PC-3 (cell line): ENCODE measurements around the gene FASTK. TPM values are rescaled to one million over a fixed set of nuclear protein-coding genes. Genes with fewer than 3 reads are reported as not detected.
"Not testable (repeated sequence)": the region's sequence is repeated elsewhere in the genome, so short reads cannot be mapped to it uniquely, and the experiment has no call there.

Source experiments
- ATAC-seq: fragments of 200-7000 bp; cut with Tn5 transposase; 2 replicates; pipeline ENCODE4 v1.9.1; 2020; ENCODE audit warnings: mild to moderate bottlenecking, moderate library complexity
- BruUV-seq: library from RNA; stranded (reverse); fragments of 400-500 nt; replicated peaks from 2 replicates; lab custom pipeline; 2021; lab: Mats Ljungman, UMichigan
- CTCF ChIA-PET: fragments of 300-600 bp; sonication (Branson Sonifier 250); formaldehyde crosslinking; loops from one replicate; lab custom pipeline; 2022; ENCODE audit warnings: antibody characterized with exemption; lab: Charles Lee
- POLR2A ChIA-PET: fragments of 300-600 bp; sonication (Branson Sonifier 250); formaldehyde crosslinking; loops from one replicate; lab custom pipeline; 2022; ENCODE audit warnings: antibody characterized with exemption; ENCODE audit not compliant: unreplicated experiment; lab: Charles Lee
- DNase-seq: peaks from one replicate; pipeline ENCODE4 v3.0.0-alpha.2; 2015
- H2AFZ ChIP-seq: fragments of 300-600 bp; sonication (generic); 2 replicates; pipeline ENCODE4 v1.6.0; 2016; ENCODE audit warnings: antibody characterized with exemption, low read length
- H3F3A ChIP-seq: fragments of 300-600 bp; sonication (generic); one replicate; pipeline ENCODE4 v1.6.0; 2017; ENCODE audit warnings: antibody characterized with exemption, low read length, control low read depth, mild to moderate bottlenecking; ENCODE audit not compliant: unreplicated experiment
- H3K27ac ChIP-seq: fragments of 300-600 bp; sonication (generic); 2 replicates; pipeline ENCODE4 v1.5.1; 2016; ENCODE audit warnings: mild to moderate bottlenecking, low read length
- H3K27me3 ChIP-seq: fragments of 300-600 bp; sonication (generic); 2 replicates; pipeline ENCODE4 v1.6.1; 2016; ENCODE audit warnings: low read length, mixed read lengths
- H3K36me3 ChIP-seq: fragments of 300-600 bp; sonication (generic); 2 replicates; pipeline ENCODE4 v1.6.1; 2016; ENCODE audit warnings: low read depth, mixed run types, low read length, mixed read lengths
- H3K4me1 ChIP-seq: fragments of 300-600 bp; sonication (generic); 2 replicates; pipeline ENCODE4 v1.5.1; 2016; ENCODE audit warnings: low read length; ENCODE audit not compliant: insufficient read depth
- H3K4me2 ChIP-seq: fragments of 300-600 bp; sonication (generic); 2 replicates; pipeline ENCODE4 v1.6.0; 2016; ENCODE audit warnings: low read length
- H3K4me3 ChIP-seq: fragments of 300-600 bp; sonication (generic); 2 replicates; pipeline ENCODE4 v1.5.1; 2016; ENCODE audit warnings: mild to moderate bottlenecking, low read length, mixed read lengths
- H3K79me2 ChIP-seq: fragments of 300-600 bp; sonication (generic); 2 replicates; pipeline ENCODE4 v1.6.1; 2017; ENCODE audit warnings: low read length, mixed read lengths
- H3K9ac ChIP-seq: fragments of 300-600 bp; sonication (generic); 2 replicates; pipeline ENCODE4 v1.6.0; 2016; ENCODE audit warnings: mild to moderate bottlenecking, low read length
- H3K9me2 ChIP-seq: fragments of 300-600 bp; sonication (generic); replicated peaks from 2 replicates; pipeline ENCODE4 v1.6.1; 2016; ENCODE audit warnings: mixed run types, low read length, mixed read lengths
- H3K9me3 ChIP-seq: fragments of 300-600 bp; sonication (generic); 2 replicates; pipeline ENCODE4 v1.6.1; 2016; ENCODE audit warnings: low read length, mixed read lengths
- H4K20me1 ChIP-seq: fragments of 300-600 bp; sonication (generic); 2 replicates; pipeline ENCODE4 v1.6.1; 2016; ENCODE audit warnings: low read length, mixed read lengths
- CTCF ChIP-seq: fragments of 300-600 bp; sonication (generic); conservative IDR thresholded peaks from 2 replicates; pipeline ENCODE4 v1.5.1; 2017; ENCODE audit warnings: antibody characterized with exemption, low read depth, mild to moderate bottlenecking, low read length
- EZH2 ChIP-seq: fragments of 300-600 bp; sonication (generic); IDR thresholded peaks from one replicate; pipeline ENCODE4 v1.6.1; 2017; ENCODE audit warnings: antibody characterized with exemption, mild to moderate bottlenecking, low read length; ENCODE audit not compliant: unreplicated experiment
- EZH2phosphoT487 ChIP-seq: fragments of 300-600 bp; sonication (generic); IDR thresholded peaks from 2 replicates; pipeline ENCODE4 v1.6.1; 2018; ENCODE audit warnings: mild to moderate bottlenecking, antibody characterized with exemption, low read length, borderline replicate concordance
- intact Hi-C: fragments of 100-400 bp; cut with micrococcal nuclease; formaldehyde crosslinking; loops from 2 replicates; pipeline ENCODE4 v1.9.0; 2023
- total RNA-seq: library from RNA; depleted of rRNA; stranded (reverse); fragments of >200 nt; gene quantifications from 2 replicates; pipeline ENCODE4 v1.2.3, GENCODE V29; 2014

Gene FASTK
- total RNA-seq, 1 experiment from 2014 or later: 163 TPM

- Histone ChIP-seq H3K9ac (peak overlapping the region; percentile 86), H3K27me3 (no peaks in the 10 kb centered on the region), H3F3A (no peaks in the 10 kb centered on the region), H2AFZ (peak overlapping the region; percentile 72), H3K27ac (peak overlapping the region; percentile 81), H3K9me2 (no peaks in the 10 kb centered on the region), H3K4me3 (peak overlapping the region; percentile 75), H3K79me2 (peaks cover 24% of the 10 kb centered on the region), H4K20me1 (no peaks in the 10 kb centered on the region), H3K4me1 (peaks cover 40% of the 10 kb centered on the region), H3K4me2 (peak overlapping the region; percentile 88), H3K9me3 (no peaks in the 10 kb centered on the region), H3K36me3 (no peaks in the 10 kb centered on the region)
- BruUV-seq: no TSS peak
- no peak for DNase-seq
- ChIA-PET CTCF (interaction anchor here (1.5 kb wide), 1 partner anchor 82 kb away, joined by 12 read pairs; no protein-coding TSS in a partner anchor), POLR2A (interaction anchor here (0.7 to 1.0 kb wide), 2 partner anchors 10 to 19 kb away, joined by 3 read pairs; no protein-coding TSS in a partner anchor)
- TF ChIP-seq CTCF (no peak), EZH2phosphoT487 (no peak), EZH2 (no peak)
- intact Hi-C loops: loop anchor here (1.0 kb wide), 3 partner anchors 29 to 82 kb away; partner anchors contain the start of gene FASTK
- no peak for ATAC-seq
Observed at GRCh38 chr7:151028948-151029501, 51.6 kb downstream of the FASTK start.

- H3K9me3 ChIP-seq: no peaks in the 10 kb centered on the region
- peak within 1 kb of the TSS; percentile 72 for H2AFZ ChIP-seq
- CTCF ChIA-PET: interaction anchor here (0.6 to 1.5 kb wide), 4 partner anchors 17 to 83 kb away, joined by 3 to 12 read pairs (median 4); no protein-coding TSS in a partner anchor
- TSS peak; percentile 89 for BruUV-seq
- H3K79me2 ChIP-seq: peaks cover 24% of the 10 kb centered on the region
- POLR2A ChIA-PET: interaction anchor here (0.6 to 1.0 kb wide), 6 partner anchors 10 to 130 kb away, joined by 3 to 5 read pairs (median 3); no protein-coding TSS in a partner anchor
- DNase-seq (peak; percentile 99), ATAC-seq (peak; percentile 87)
- TF ChIP-seq CTCF (peak; percentile 60), EZH2phosphoT487 (no peak), EZH2 (no peak)
- no peaks in the 10 kb centered on the region for H4K20me1 ChIP-seq
- peaks cover 44% of the 10 kb centered on the region for H3K4me1 ChIP-seq
- H3K4me2 ChIP-seq: peak within 1 kb of the TSS; percentile 88
- H3K4me3 ChIP-seq: peak within 1 kb of the TSS; percentile 75
- H3K9me2 ChIP-seq: no peaks in the 10 kb centered on the region
- H3K27ac ChIP-seq: peak within 1 kb of the TSS; percentile 81
- H3K27me3 ChIP-seq: no peaks in the 10 kb centered on the region
- no peaks in the 10 kb centered on the region for H3K36me3 ChIP-seq
- no peaks in the 10 kb centered on the region for H3F3A ChIP-seq
- peak within 1 kb of the TSS; percentile 86 for H3K9ac ChIP-seq
- intact Hi-C loops: loop anchor here (1.0 kb wide), 3 partner anchors 30 to 83 kb away; partner anchors contain the start of gene FASTK
Observed at GRCh38 chr7:151028131-151028947, 52.3 kb downstream of the FASTK start, which contains the start of gene ABCB8. ABCB8 (plus strand) TSS chr7:151028450; CDS start chr7:151028516, 66 bp downstream.

GRCh38 chr7:151027728-151028130 is 52.9 kb downstream of the FASTK start:
- not testable (repeated sequence) for H3F3A ChIP-seq, H4K20me1 ChIP-seq, ATAC-seq, H3K9me2 ChIP-seq, DNase-seq, H3K36me3 ChIP-seq, H3K9me3 ChIP-seq, H3K27me3 ChIP-seq
- Histone ChIP-seq H3K4me1 (peaks cover 44% of the 10 kb centered on the region), H3K4me3 (peak overlapping the region; percentile 75), H3K4me2 (peak overlapping the region; percentile 88), H3K79me2 (peaks cover 24% of the 10 kb centered on the region), H3K9ac (peak overlapping the region; percentile 61), H2AFZ (peak overlapping the region; percentile 62), H3K27ac (peak overlapping the region; percentile 61)
- ChIA-PET POLR2A (interaction anchor here (0.6 to 0.7 kb wide), 3 partner anchors 24 to 129 kb away, joined by 3 to 5 read pairs (median 4); no protein-coding TSS in a partner anchor), CTCF (interaction anchor here (0.6 to 1.5 kb wide), 4 partner anchors 16 to 83 kb away, joined by 3 to 12 read pairs (median 4); no protein-coding TSS in a partner anchor)
- intact Hi-C loops: loop anchor here (1.0 kb wide), 3 partner anchors 31 to 84 kb away; partner anchors contain the start of gene FASTK
- TSS peak; percentile 96 for BruUV-seq

- ATAC-seq, H3F3A ChIP-seq, H3K36me3 ChIP-seq, H3K27me3 ChIP-seq, H3K9me3 ChIP-seq, intact Hi-C loops, H3K9me2 ChIP-seq, BruUV-seq, POLR2A ChIA-PET, H4K20me1 ChIP-seq: not testable (repeated sequence)
- DNase-seq: peak; percentile 42
- Histone ChIP-seq H3K4me1 (peaks cover 44% of the 10 kb centered on the region), H3K9ac (peak overlapping the region; percentile 61), H3K4me2 (peak overlapping the region; percentile 88), H3K27ac (peak overlapping the region; percentile 61), H3K4me3 (peak overlapping the region; percentile 75), H3K79me2 (peaks cover 24% of the 10 kb centered on the region), H2AFZ (peak overlapping the region; percentile 62; the same call in 1 of the 2 replicates)
- CTCF ChIA-PET: interaction anchor here (1.5 kb wide), 1 partner anchor 84 kb away, joined by 12 read pairs; no protein-coding TSS in a partner anchor
Observed at GRCh38 chr7:151026771-151027727, 53.6 kb downstream of the FASTK start.
